ENCODE results near the gene DGCR2. TPM values are rescaled to one million over a fixed set of nuclear protein-coding genes. Genes with fewer than 3 reads are reported as not detected.
"Not testable (repeated sequence)": the region's sequence is repeated elsewhere in the genome, so short reads cannot be mapped to it uniquely, and the experiment has no call there.

DGCR2 gene
- total and polyA plus RNA-seq, 10 of the 15 experiments (the other 5 are each of a cell fraction or from before 2014, with no cell fraction given) = 0.19 to 28.4 (median 16.0) TPM

DNA sequence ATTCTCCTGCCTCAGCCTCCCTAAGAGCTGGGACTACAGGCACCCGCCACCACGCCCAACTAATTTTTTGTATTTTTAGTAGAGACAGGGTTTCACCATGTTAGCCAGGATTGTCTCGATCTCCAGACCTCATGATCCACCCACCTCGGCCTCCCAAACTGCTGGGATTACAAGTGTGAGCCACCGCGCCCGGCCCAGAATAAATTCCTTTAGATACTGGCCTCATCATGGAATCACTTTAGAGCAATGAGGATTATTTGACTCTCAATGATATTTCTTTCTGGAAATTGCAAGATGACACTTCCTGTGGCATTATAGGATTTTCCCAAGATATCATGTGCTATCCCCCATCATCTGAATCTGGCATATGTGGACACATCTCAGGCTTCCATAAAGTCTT, 108.8 kb downstream of the DGCR2 start:
- 60% methylated on average over 7 of the region's 7 CpGs for WGBS (ENCODE audit: insufficient coverage, insufficient replicate concordance, low lambda C conversion rate, missing lambda C conversion rate)
- RAD21 ChIA-PET (ENCODE audit: unreplicated experiment); H2AFZ ChIP-seq (ENCODE audit: control insufficient read depth, low read depth, low read length); H3K4me3 ChIP-seq; H3K27ac ChIP-seq (ENCODE audit: control insufficient read depth, insufficient read depth); POLR2A ChIA-PET; H3K27me3 ChIP-seq (replicated peaks in 1 of 2; ENCODE audit: control insufficient read depth in 2 of 2, insufficient read depth in 2 of 2, low read length in 1 of 2); CTCF ChIA-PET; H4K20me1 ChIP-seq (ENCODE audit: control insufficient read depth, insufficient read depth); BruUV-seq (replicated peaks); in situ Hi-C loops (cut with MboI); FAIRE-seq; H3K4me1 ChIP-seq (ENCODE audit: control insufficient read depth, insufficient read depth, low read length); H3K9ac ChIP-seq (ENCODE audit: control insufficient read depth, insufficient read depth, low read length); H3K79me2 ChIP-seq (ENCODE audit: control insufficient read depth, insufficient read depth, low read length); H3K36me3 ChIP-seq (ENCODE audit: control insufficient read depth in 2 of 2, insufficient read depth in 2 of 2, low read length in 1 of 2); SMC1A ChIA-PET (ENCODE audit: uncharacterized antibody, unreplicated experiment); H3K4me2 ChIP-seq (ENCODE audit: control insufficient read depth, insufficient read depth); ATAC-seq; intact Hi-C loops (cut with micrococcal nuclease; ENCODE audit: unreplicated experiment); H3K9me3 ChIP-seq (replicated peaks; ENCODE audit: control insufficient read depth, insufficient read depth, low read length); DNase-seq (ENCODE audit: low read depth, low spot score): not testable (repeated sequence)

DNA sequence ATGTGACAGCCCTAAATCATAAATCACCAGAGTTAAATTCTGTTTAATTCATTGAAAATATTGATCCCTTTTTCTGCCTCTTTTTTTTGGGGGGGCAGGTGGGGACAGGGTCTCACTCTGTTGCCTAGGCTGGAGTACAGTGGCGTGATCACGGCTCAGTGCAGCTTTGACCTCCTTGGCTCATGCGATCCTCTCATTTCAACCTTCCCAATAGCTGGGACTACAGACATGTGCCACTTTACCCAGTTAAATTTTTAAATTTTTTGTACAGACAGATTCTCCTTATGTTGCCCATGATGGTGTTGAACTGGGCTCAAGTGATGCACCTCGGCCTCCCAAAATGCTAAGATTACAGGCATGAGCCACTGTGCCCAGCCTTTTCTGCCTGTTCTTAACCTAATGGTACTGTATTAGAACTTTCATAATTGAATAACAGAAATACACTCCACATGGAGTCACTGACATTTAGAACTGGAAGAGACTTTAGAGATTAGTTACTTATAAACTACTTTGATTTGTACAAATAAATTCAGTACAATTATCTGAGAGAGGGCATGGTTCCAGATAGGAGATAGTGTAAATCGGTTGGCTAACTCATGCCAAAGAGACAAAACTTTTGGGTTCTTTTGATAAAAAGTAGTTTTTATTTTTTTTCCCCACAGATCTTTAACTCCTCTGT, 109.8 kb downstream of the DGCR2 start:
- Histone ChIP-seq H3K9ac (ENCODE audit: control insufficient read depth, insufficient read depth, low read length) (no peak overlapping the region), H2AFZ (ENCODE audit: control insufficient read depth, low read depth, low read length) (no peak overlapping the region), H3K27me3 (replicated peaks in 1 of 2; ENCODE audit: control insufficient read depth in 2 of 2, insufficient read depth in 2 of 2, low read length in 1 of 2) (no peaks in the 10 kb centered on the region), H3K4me1 (ENCODE audit: control insufficient read depth, insufficient read depth, low read length) (no peaks in the 10 kb centered on the region), H3K4me3 (no peak overlapping the region), H3K9me3 (replicated peaks; ENCODE audit: control insufficient read depth, insufficient read depth, low read length) (no peaks in the 10 kb centered on the region), H3K36me3 (ENCODE audit: control insufficient read depth in 2 of 2, insufficient read depth in 2 of 2, low read length in 1 of 2) (no peaks in the 10 kb centered on the region), H4K20me1 (ENCODE audit: control insufficient read depth, insufficient read depth) (no peaks in the 10 kb centered on the region), H3K27ac (ENCODE audit: control insufficient read depth, insufficient read depth) (no peak overlapping the region), H3K79me2 (ENCODE audit: control insufficient read depth, insufficient read depth, low read length) (no peaks in the 10 kb centered on the region), H3K4me2 (ENCODE audit: control insufficient read depth, insufficient read depth) (no peak overlapping the region)
- no TSS peak for BruUV-seq (replicated peaks)
- POLR2A ChIA-PET = no interaction called here
- TF ChIP-seq DPF2 (IDR thresholded peaks at IDR 0.05) = no peak
- TF ChIP-seq JUND (IDR thresholded peaks at IDR 0.05; ENCODE audit: low read depth, low read length) = no peak
- no peak for TF ChIP-seq POLR2AphosphoS2 (IDR thresholded peaks at IDR 0.05; ENCODE audit: low read depth, low read length)
- TF ChIP-seq STAT1 (conservative IDR thresholded peaks at IDR 0.05) = no peak
- TF ChIP-seq RAD21 (IDR thresholded peaks at IDR 0.05; ENCODE audit: insufficient read depth, low read depth, low read length) = no peak
- TF ChIP-seq NR2C1 (IDR thresholded peaks at IDR 0.05) = no peak
- RAD21 ChIA-PET (ENCODE audit: unreplicated experiment) = no interaction called here
- FAIRE-seq (no peak), DNase-seq (ENCODE audit: low read depth, low spot score) (no peak), ATAC-seq (no peak)
- in situ Hi-C loops (cut with MboI) = no loop called here
- CTCF ChIA-PET = no interaction called here
- SMC1A ChIA-PET (ENCODE audit: uncharacterized antibody, unreplicated experiment) = no interaction called here
- 29% methylated on average over 5 of the region's 5 CpGs for WGBS (ENCODE audit: insufficient coverage, insufficient replicate concordance, low lambda C conversion rate, missing lambda C conversion rate)
- intact Hi-C loops (cut with micrococcal nuclease; ENCODE audit: unreplicated experiment) = no loop called here

DNA sequence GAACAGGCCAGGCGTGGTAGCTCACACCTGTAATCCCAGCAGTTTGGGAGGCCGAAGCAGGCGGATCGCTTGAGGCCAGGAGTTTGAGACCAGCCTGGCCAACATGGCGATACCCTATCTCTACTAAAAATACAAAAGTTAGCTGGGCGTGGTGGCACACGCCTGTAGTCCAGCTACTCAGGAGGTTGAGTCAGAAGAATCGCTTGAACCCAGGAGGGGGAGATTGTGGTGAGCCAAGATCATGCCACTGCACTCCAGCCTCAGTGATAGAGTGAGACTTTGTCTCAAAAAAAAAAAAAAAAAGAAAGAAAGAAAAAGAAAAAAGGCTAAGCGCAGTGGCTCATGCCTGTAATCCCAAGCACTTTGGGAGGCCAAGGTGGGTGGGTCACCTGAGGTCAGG, 110.6 kb downstream of the DGCR2 start:
- ATAC-seq; POLR2A ChIA-PET; H3K27me3 ChIP-seq (replicated peaks in 1 of 2; ENCODE audit: control insufficient read depth in 2 of 2, insufficient read depth in 2 of 2, low read length in 1 of 2); H3K79me2 ChIP-seq (ENCODE audit: control insufficient read depth, insufficient read depth, low read length); H3K36me3 ChIP-seq (ENCODE audit: control insufficient read depth in 2 of 2, insufficient read depth in 2 of 2, low read length in 1 of 2); H3K4me2 ChIP-seq (ENCODE audit: control insufficient read depth, insufficient read depth); RAD21 ChIA-PET (ENCODE audit: unreplicated experiment); CTCF ChIA-PET; H4K20me1 ChIP-seq (ENCODE audit: control insufficient read depth, insufficient read depth); intact Hi-C loops (cut with micrococcal nuclease; ENCODE audit: unreplicated experiment); H3K27ac ChIP-seq (ENCODE audit: control insufficient read depth, insufficient read depth); H2AFZ ChIP-seq (ENCODE audit: control insufficient read depth, low read depth, low read length); SMC1A ChIA-PET (ENCODE audit: uncharacterized antibody, unreplicated experiment); FAIRE-seq; DNase-seq (ENCODE audit: low read depth, low spot score); H3K4me3 ChIP-seq; in situ Hi-C loops (cut with MboI); H3K4me1 ChIP-seq (ENCODE audit: control insufficient read depth, insufficient read depth, low read length); H3K9ac ChIP-seq (ENCODE audit: control insufficient read depth, insufficient read depth, low read length); BruUV-seq (replicated peaks); H3K9me3 ChIP-seq (replicated peaks; ENCODE audit: control insufficient read depth, insufficient read depth, low read length): not testable (repeated sequence)
- 66% methylated on average over 9 of the region's 9 CpGs for WGBS (ENCODE audit: insufficient coverage, insufficient replicate concordance, low lambda C conversion rate, missing lambda C conversion rate)
